ENCODE results near the gene BICD1.
"Not testable (repeated sequence)": the region's sequence is repeated elsewhere in the genome, so short reads cannot be mapped to it uniquely, and the experiment has no call there.

Gene BICD1

GRCh38 chr12:32265456-32265855 is 158.8 kb downstream of the BICD1 start:
- Mint-ChIP-seq H3K4me3 (no peak overlapping the region), H3K4me1 (ENCODE audit: low read depth) (no peaks in the 10 kb centered on the region), H3K36me3 (ENCODE audit: low read depth) (no peaks in the 10 kb centered on the region), H3K27me3 (ENCODE audit: low read depth) (no peaks in the 10 kb centered on the region), H3K9me3 (no peaks in the 10 kb centered on the region), H3K27ac (no peak overlapping the region)
- DNase-seq (ENCODE audit: low spot score): no peak

- Mint-ChIP-seq H3K4me1 (ENCODE audit: low read depth) (no peaks in the 10 kb centered on the region), H3K36me3 (ENCODE audit: low read depth) (no peaks in the 10 kb centered on the region), H3K27me3 (ENCODE audit: low read depth) (no peaks in the 10 kb centered on the region), H3K27ac (no peak overlapping the region), H3K9me3 (no peaks in the 10 kb centered on the region), H3K4me3 (no peak overlapping the region)
- DNase-seq (ENCODE audit: low spot score): no peak
Observed at GRCh38 chr12:32265951-32266350, 159.3 kb downstream of the BICD1 start.

- H3K27me3 Mint-ChIP-seq (ENCODE audit: low read depth): no peaks in the 10 kb centered on the region
- H3K4me3 Mint-ChIP-seq: no peak overlapping the region
Observed at GRCh38 chr12:32266756-32267155, 160.1 kb downstream of the BICD1 start.

GRCh38 chr12:32270818-32271710 is 164.4 kb downstream of the BICD1 start:
- H3K27ac Mint-ChIP-seq: no peak overlapping the region
- no peaks in the 10 kb centered on the region for H3K9me3 Mint-ChIP-seq
- no peaks in the 10 kb centered on the region for H3K27me3 Mint-ChIP-seq (ENCODE audit: low read depth)
- DNase-seq (ENCODE audit: low spot score): no peak
- no peaks in the 10 kb centered on the region for H3K36me3 Mint-ChIP-seq (ENCODE audit: low read depth)
- peaks cover 15% of the 10 kb centered on the region for H3K4me1 Mint-ChIP-seq (ENCODE audit: low read depth)
- H3K4me3 Mint-ChIP-seq: no peak overlapping the region

More at GRCh38 chr12:32266756-32267155, 160.1 kb downstream of the BICD1 start:
- no peak overlapping the region for H3K27ac Mint-ChIP-seq
- no peaks in the 10 kb centered on the region for H3K4me1 Mint-ChIP-seq (ENCODE audit: low read depth)
- H3K36me3 Mint-ChIP-seq (ENCODE audit: low read depth): no peaks in the 10 kb centered on the region
- no peaks in the 10 kb centered on the region for H3K9me3 Mint-ChIP-seq
- DNase-seq (ENCODE audit: low spot score): no peak

GRCh38 chr12:32272465-32272864 is 165.8 kb downstream of the BICD1 start:
- no peaks in the 10 kb centered on the region for H3K36me3 Mint-ChIP-seq (ENCODE audit: low read depth)
- no peak overlapping the region for H3K4me3 Mint-ChIP-seq
- no peaks in the 10 kb centered on the region for H3K27me3 Mint-ChIP-seq (ENCODE audit: low read depth)
- no peaks in the 10 kb centered on the region for H3K9me3 Mint-ChIP-seq
- DNase-seq (ENCODE audit: low spot score): no peak
- H3K4me1 Mint-ChIP-seq (ENCODE audit: low read depth): peaks cover 15% of the 10 kb centered on the region
- no peak overlapping the region for H3K27ac Mint-ChIP-seq

- peak overlapping the region; percentile 24 for H3K4me3 Mint-ChIP-seq
- DNase-seq (ENCODE audit: low spot score): no peak
Observed at GRCh38 chr12:32273063-32273522, 166.4 kb downstream of the BICD1 start.

GRCh38 chr12:32273712-32274111 is 167.1 kb downstream of the BICD1 start:
- Mint-ChIP-seq H3K9me3 (no peaks in the 10 kb centered on the region), H3K4me1 (ENCODE audit: low read depth) (peaks cover 15% of the 10 kb centered on the region), H3K27me3 (ENCODE audit: low read depth) (no peaks in the 10 kb centered on the region), H3K4me3 (no peak overlapping the region), H3K27ac (peak overlapping the region; percentile 41), H3K36me3 (ENCODE audit: low read depth) (no peaks in the 10 kb centered on the region)
- no peak for DNase-seq (ENCODE audit: low spot score)

More at GRCh38 chr12:32273063-32273522, 166.4 kb downstream of the BICD1 start:
- Mint-ChIP-seq H3K4me1 (ENCODE audit: low read depth) (peaks cover 15% of the 10 kb centered on the region), H3K27ac (peak overlapping the region; percentile 41), H3K27me3 (ENCODE audit: low read depth) (no peaks in the 10 kb centered on the region), H3K9me3 (no peaks in the 10 kb centered on the region), H3K36me3 (ENCODE audit: low read depth) (no peaks in the 10 kb centered on the region)

GRCh38 chr12:32274665-32275064 is 168.0 kb downstream of the BICD1 start:
- no peaks in the 10 kb centered on the region for H3K9me3 Mint-ChIP-seq
- H3K27me3 Mint-ChIP-seq (ENCODE audit: low read depth): no peaks in the 10 kb centered on the region
- H3K4me1 Mint-ChIP-seq (ENCODE audit: low read depth): peaks cover 15% of the 10 kb centered on the region
- DNase-seq (ENCODE audit: low spot score): no peak
- H3K4me3 Mint-ChIP-seq: no peak overlapping the region
- no peaks in the 10 kb centered on the region for H3K36me3 Mint-ChIP-seq (ENCODE audit: low read depth)
- H3K27ac Mint-ChIP-seq: no peak overlapping the region

GRCh38 chr12:32275520-32275919 is 168.9 kb downstream of the BICD1 start:
- H3K27ac Mint-ChIP-seq; H3K9me3 Mint-ChIP-seq; H3K36me3 Mint-ChIP-seq (ENCODE audit: low read depth); DNase-seq (ENCODE audit: low spot score); H3K4me3 Mint-ChIP-seq; H3K27me3 Mint-ChIP-seq (ENCODE audit: low read depth): not testable (repeated sequence)
- peaks cover 15% of the 10 kb centered on the region for H3K4me1 Mint-ChIP-seq (ENCODE audit: low read depth)

GRCh38 chr12:32277774-32278173 is 171.1 kb downstream of the BICD1 start:
- DNase-seq (ENCODE audit: low spot score): no peak
- Mint-ChIP-seq H3K27me3 (ENCODE audit: low read depth) (no peaks in the 10 kb centered on the region), H3K4me1 (ENCODE audit: low read depth) (peaks cover 13% of the 10 kb centered on the region), H3K27ac (no peak overlapping the region), H3K9me3 (no peaks in the 10 kb centered on the region), H3K36me3 (ENCODE audit: low read depth) (no peaks in the 10 kb centered on the region), H3K4me3 (no peak overlapping the region)

GRCh38 chr12:32281098-32281497 is 174.5 kb downstream of the BICD1 start:
- Mint-ChIP-seq H3K4me3 (no peak overlapping the region), H3K9me3 (no peaks in the 10 kb centered on the region), H3K4me1 (ENCODE audit: low read depth) (no peaks in the 10 kb centered on the region)

GRCh38 chr12:32284561-32284960 is 177.9 kb downstream of the BICD1 start:
- no peak for DNase-seq (ENCODE audit: low spot score)
- Mint-ChIP-seq H3K9me3 (no peaks in the 10 kb centered on the region), H3K27me3 (ENCODE audit: low read depth) (no peaks in the 10 kb centered on the region), H3K36me3 (ENCODE audit: low read depth) (no peaks in the 10 kb centered on the region), H3K4me3 (no peak overlapping the region), H3K4me1 (ENCODE audit: low read depth) (no peaks in the 10 kb centered on the region), H3K27ac (no peak overlapping the region)

More at GRCh38 chr12:32281098-32281497, 174.5 kb downstream of the BICD1 start:
- H3K27me3 Mint-ChIP-seq (ENCODE audit: low read depth): no peaks in the 10 kb centered on the region
- no peak for DNase-seq (ENCODE audit: low spot score)
- H3K27ac Mint-ChIP-seq: no peak overlapping the region
- no peaks in the 10 kb centered on the region for H3K36me3 Mint-ChIP-seq (ENCODE audit: low read depth)

- Mint-ChIP-seq H3K36me3 (ENCODE audit: low read depth) (no peaks in the 10 kb centered on the region), H3K4me3 (no peak overlapping the region), H3K27me3 (ENCODE audit: low read depth) (no peaks in the 10 kb centered on the region), H3K9me3 (no peaks in the 10 kb centered on the region), H3K27ac (no peak overlapping the region), H3K4me1 (ENCODE audit: low read depth) (no peaks in the 10 kb centered on the region)
- DNase-seq (ENCODE audit: low spot score): no peak
Observed at GRCh38 chr12:32285021-32285420, 178.4 kb downstream of the BICD1 start.

GRCh38 chr12:32285489-32285888 is 178.8 kb downstream of the BICD1 start:
- no peak for DNase-seq (ENCODE audit: low spot score)
- no peaks in the 10 kb centered on the region for H3K27me3 Mint-ChIP-seq (ENCODE audit: low read depth)
- no peaks in the 10 kb centered on the region for H3K36me3 Mint-ChIP-seq (ENCODE audit: low read depth)
- H3K27ac Mint-ChIP-seq: no peak overlapping the region
- no peaks in the 10 kb centered on the region for H3K4me1 Mint-ChIP-seq (ENCODE audit: low read depth)
- H3K4me3 Mint-ChIP-seq: no peak overlapping the region
- no peaks in the 10 kb centered on the region for H3K9me3 Mint-ChIP-seq
